ENCODE data around the gene CCL22.
A peak's percentile ranks its signal among the peaks of the same experiment; 100 is the strongest.

The CCL22 gene

DNA sequence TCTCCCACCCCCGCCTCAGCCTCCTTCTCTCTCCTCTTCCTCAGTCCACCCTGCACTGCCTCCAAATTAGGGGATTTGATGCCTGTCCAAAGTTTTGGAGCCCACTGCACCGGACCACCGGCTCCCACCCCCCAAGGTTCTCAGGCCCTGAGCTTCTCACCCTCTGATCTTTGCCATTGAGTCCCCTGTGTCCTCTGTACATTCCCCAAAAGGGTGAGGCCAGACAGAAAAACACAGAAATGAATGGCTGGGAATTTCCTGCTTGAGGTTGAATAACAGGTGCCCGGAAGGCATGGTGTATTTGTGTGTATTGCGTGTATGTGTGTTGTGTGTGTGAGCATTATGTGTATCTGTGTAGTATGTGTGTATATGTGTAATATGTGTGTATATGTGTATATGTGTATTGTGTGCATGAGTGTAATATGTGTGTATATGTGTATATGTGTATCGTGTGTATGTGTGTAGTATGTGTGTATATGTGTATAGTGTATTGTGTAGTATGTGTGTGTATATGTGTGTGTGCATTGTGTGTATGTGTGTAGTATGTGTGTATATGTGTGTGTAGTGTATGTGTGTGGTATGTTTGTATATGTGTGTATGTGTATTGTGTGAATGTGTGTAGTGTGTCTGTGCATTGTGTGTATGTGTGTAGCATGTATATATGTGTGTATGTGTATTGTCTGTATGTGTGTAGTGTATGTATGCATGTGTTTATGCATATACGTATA is 29.9 kb downstream of the CCL22 start:
- no peak overlapping the region for H3K27ac ChIP-seq (ENCODE audit: extremely low read depth, low read depth, low read length)
- no peaks in the 10 kb centered on the region for H3K36me3 ChIP-seq (ENCODE audit: control insufficient read depth in 2 of 2, insufficient read depth in 1 of 2, low read length in 2 of 2)
- ChIA-PET POLR2A (no interaction called here), CTCF (no interaction called here)
- no peaks in the 10 kb centered on the region for H3K9me3 ChIP-seq (ENCODE audit: control insufficient read depth, insufficient read depth, low read depth, low read length)
- no peak overlapping the region for H3K4me3 ChIP-seq (ENCODE audit: low read depth, low read length)
- no peaks in the 10 kb centered on the region for H3K4me1 ChIP-seq (ENCODE audit: control insufficient read depth, insufficient read depth, low read length)
- TF ChIP-seq SCRT1 (tag by site-specific recombination; IDR thresholded peaks at IDR 0.05; ENCODE audit: borderline replicate concordance) (0 out of 2 replicates have a peak, but pooled peaks have one; percentile 32), ZNF513 (tag by site-specific recombination; IDR thresholded peaks at IDR 0.05) (no peak), ZNF426 (tag by site-specific recombination; IDR thresholded peaks at IDR 0.05) (no peak), ZNF664 (tag by site-specific recombination; IDR thresholded peaks at IDR 0.05) (no peak), MEIS1 (CRISPR knock-in tag; IDR thresholded peaks at IDR 0.05; ENCODE audit: borderline replicate concordance) (no peak), ZBTB49 (tag by site-specific recombination; IDR thresholded peaks at IDR 0.05; ENCODE audit: low read depth) (no peak), ZNF174 (tag by site-specific recombination; IDR thresholded peaks at IDR 0.05) (no peak), SP3 (tag by site-specific recombination; IDR thresholded peaks at IDR 0.05) (no peak), ZBTB48 (tag by site-specific recombination; IDR thresholded peaks at IDR 0.05) (no peak), ZNF341 (tag by site-specific recombination; IDR thresholded peaks at IDR 0.05; ENCODE audit: low read depth) (no peak), BCL11A (tag by site-specific recombination; IDR thresholded peaks at IDR 0.05; ENCODE audit: low read depth) (no peak), ZNF394 (tag by site-specific recombination; IDR thresholded peaks at IDR 0.05; ENCODE audit: borderline replicate concordance) (no peak), PRDM2 (tag by site-specific recombination; IDR thresholded peaks at IDR 0.05; ENCODE audit: borderline replicate concordance) (no peak), ZNF311 (tag by site-specific recombination; IDR thresholded peaks at IDR 0.05; ENCODE audit: borderline replicate concordance) (0 out of 2 replicates have a peak, but pooled peaks have one; percentile 23), ZBTB17 (tag by site-specific recombination; IDR thresholded peaks at IDR 0.05) (no peak), SALL2 (tag by site-specific recombination; IDR thresholded peaks at IDR 0.05; ENCODE audit: borderline replicate concordance) (no peak), ZFP41 (tag by site-specific recombination; IDR thresholded peaks at IDR 0.05; ENCODE audit: borderline replicate concordance) (no peak), GLI2 (tag by site-specific recombination; IDR thresholded peaks at IDR 0.05; ENCODE audit: borderline replicate concordance, low read depth) (no peak), HOXC10 (CRISPR knock-in tag; IDR thresholded peaks at IDR 0.05) (no peak), ZBTB1 (tag by site-specific recombination; IDR thresholded peaks at IDR 0.05) (no peak), KLF1 (tag by site-specific recombination; IDR thresholded peaks at IDR 0.05) (0 out of 2 replicates have a peak, but pooled peaks have one; percentile 30), ZNF549 (tag by site-specific recombination; IDR thresholded peaks at IDR 0.05) (no peak), ZNF521 (tag by site-specific recombination; IDR thresholded peaks at IDR 0.05) (0 out of 2 replicates have a peak, but pooled peaks have one; percentile 68)
- TF ChIP-seq, protein P1, sequence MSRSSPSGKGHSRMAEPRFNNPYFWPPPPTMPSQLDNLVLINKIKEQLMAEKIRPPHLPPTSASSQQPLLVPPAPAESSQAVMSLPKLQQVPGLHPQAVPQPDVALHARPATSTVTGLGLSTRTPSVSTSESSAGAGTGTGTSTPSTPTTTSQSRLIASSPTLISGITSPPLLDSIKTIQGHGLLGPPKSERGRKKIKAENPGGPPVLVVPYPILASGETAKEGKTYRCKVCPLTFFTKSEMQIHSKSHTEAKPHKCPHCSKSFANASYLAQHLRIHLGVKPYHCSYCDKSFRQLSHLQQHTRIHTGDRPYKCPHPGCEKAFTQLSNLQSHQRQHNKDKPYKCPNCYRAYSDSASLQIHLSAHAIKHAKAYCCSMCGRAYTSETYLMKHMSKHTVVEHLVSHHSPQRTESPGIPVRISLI (tag by site-specific recombination; IDR thresholded peaks at IDR 0.05): no peak
- TF ChIP-seq, protein P2, sequence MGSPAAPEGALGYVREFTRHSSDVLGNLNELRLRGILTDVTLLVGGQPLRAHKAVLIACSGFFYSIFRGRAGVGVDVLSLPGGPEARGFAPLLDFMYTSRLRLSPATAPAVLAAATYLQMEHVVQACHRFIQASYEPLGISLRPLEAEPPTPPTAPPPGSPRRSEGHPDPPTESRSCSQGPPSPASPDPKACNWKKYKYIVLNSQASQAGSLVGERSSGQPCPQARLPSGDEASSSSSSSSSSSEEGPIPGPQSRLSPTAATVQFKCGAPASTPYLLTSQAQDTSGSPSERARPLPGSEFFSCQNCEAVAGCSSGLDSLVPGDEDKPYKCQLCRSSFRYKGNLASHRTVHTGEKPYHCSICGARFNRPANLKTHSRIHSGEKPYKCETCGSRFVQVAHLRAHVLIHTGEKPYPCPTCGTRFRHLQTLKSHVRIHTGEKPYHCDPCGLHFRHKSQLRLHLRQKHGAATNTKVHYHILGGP (tag by site-specific recombination; IDR thresholded peaks at IDR 0.05): no peak

Measured in HEK293 (cell line).